ENCODE measurements around the gene SOSTDC1. TPM values are rescaled to one million over a fixed set of nuclear protein-coding genes. Genes with fewer than 3 reads are reported as not detected.
"Not testable (repeated sequence)": the region's sequence is repeated elsewhere in the genome, so short reads cannot be mapped to it uniquely, and the experiment has no call there.

SOSTDC1 gene
- total RNA-seq, 2 donors from 2014 or later: not detected

GRCh38 chr7:16491148-16491547, 25.6 kb upstream of the SOSTDC1 start:
- H3K4me3 Mint-ChIP-seq: no peak overlapping the region
- H3K36me3 Mint-ChIP-seq (ENCODE audit: low read depth): no peaks in the 10 kb centered on the region
- H3K27me3 Mint-ChIP-seq: peaks cover 1% of the 10 kb centered on the region
- no peak for ATAC-seq (replicated peaks)
- H3K4me1 Mint-ChIP-seq: peaks cover 4% of the 10 kb centered on the region
- H3K9me3 Mint-ChIP-seq: no peaks in the 10 kb centered on the region
- H3K27ac Mint-ChIP-seq: no peak overlapping the region

DNA sequence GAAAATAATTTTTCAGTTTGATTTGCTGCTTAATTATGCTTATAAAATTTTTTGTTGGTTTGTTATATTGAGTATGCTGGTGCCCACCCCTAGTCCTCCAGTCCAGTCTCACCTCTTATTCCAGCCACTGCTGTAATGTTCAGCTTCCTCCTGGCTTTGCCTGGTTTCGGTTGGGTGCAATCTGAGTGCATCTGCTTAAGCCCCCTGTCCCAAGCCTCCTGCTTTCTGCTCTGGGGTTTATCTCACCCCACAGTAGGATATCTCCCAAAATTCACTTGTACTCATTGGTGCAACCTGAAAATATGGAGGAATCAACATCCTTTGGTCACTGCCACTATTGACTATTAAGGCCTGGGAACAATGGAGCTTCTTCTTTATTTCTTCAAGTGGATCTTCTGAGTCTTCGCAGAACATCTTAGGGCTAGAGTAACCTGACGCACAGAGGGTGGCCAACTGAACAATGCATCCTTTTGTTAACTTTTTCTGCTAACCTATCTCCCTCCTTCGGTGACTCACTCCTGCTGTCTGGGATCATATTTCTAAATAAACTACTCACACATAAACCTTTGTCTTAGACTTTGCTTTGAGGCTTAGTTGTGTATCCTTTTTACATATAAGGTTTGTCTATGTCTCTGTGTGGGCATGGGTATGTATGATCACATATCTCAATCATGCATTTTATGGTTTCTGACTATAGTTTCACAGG, 19.1 kb upstream of the SOSTDC1 start:
- no peaks in the 10 kb centered on the region for H3K27me3 Mint-ChIP-seq
- H3K4me3 Mint-ChIP-seq: no peak overlapping the region
- peaks cover 4% of the 10 kb centered on the region for H3K4me1 Mint-ChIP-seq
- H3K27ac Mint-ChIP-seq: no peak overlapping the region
- no peaks in the 10 kb centered on the region for H3K9me3 Mint-ChIP-seq
- ATAC-seq (replicated peaks): no peak
- no peaks in the 10 kb centered on the region for H3K36me3 Mint-ChIP-seq (ENCODE audit: low read depth)

- H3K4me1 Mint-ChIP-seq: no peaks in the 10 kb centered on the region
- no peak overlapping the region for H3K4me3 Mint-ChIP-seq
- H3K9me3 Mint-ChIP-seq: no peaks in the 10 kb centered on the region
- no peak overlapping the region for H3K27ac Mint-ChIP-seq
- H3K27me3 Mint-ChIP-seq: no peaks in the 10 kb centered on the region
- H3K36me3 Mint-ChIP-seq (ENCODE audit: low read depth): no peaks in the 10 kb centered on the region
- ATAC-seq (replicated peaks): no peak
These were observed 14.1 kb upstream of the SOSTDC1 start for GRCh38 chr7:16479591-16479990.

DNA sequence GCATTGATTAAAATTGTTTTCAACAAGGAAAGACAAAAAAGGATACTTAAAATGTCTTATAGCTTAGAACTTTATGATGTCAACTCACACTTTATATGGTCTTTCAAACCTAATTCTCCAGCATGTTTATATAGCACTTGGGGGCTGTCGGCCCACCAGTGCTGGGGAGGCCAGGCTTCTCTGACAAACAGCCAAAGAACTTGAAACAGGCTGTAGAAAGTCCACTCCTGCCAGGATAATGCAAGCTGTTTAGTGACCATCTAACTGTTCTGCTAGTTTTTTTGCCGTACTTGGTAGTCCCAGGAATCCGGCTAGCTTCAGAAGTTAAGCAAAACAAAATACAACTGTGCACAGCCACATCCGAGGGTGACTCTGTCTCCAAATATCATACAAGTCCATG, 13.6 kb upstream of the SOSTDC1 start:
- ATAC-seq (replicated peaks): no peak

DNA sequence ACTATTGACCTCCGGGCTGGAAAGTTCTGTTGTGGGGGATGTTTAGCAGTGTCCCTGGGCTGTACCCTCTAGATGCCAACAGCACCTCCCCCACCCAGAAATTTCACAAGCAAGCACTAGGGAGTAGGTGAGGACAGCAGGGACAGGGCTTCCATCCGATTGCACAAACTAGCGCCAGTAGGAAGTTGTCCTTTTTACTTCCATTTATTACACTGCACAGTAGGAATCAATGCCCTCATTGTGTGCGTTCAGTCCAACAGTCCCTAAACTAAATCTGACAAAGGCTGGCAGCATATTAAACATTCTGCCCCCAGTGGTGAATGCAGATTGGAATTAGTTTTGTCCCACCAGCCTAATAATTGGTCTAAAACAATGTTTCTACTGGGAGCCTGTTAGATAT, 6.4 kb upstream of the SOSTDC1 start:
- Mint-ChIP-seq H3K4me1 (no peaks in the 10 kb centered on the region), H3K9me3 (no peaks in the 10 kb centered on the region), H3K36me3 (ENCODE audit: low read depth) (no peaks in the 10 kb centered on the region), H3K27me3 (no peaks in the 10 kb centered on the region), H3K4me3 (no peak overlapping the region), H3K27ac (no peak overlapping the region)
- ATAC-seq (replicated peaks): no peak

More for the DNA sequence above, 13.6 kb upstream of the SOSTDC1 start:
- no peaks in the 10 kb centered on the region for H3K27me3 Mint-ChIP-seq
- H3K27ac Mint-ChIP-seq: no peak overlapping the region
- H3K4me1 Mint-ChIP-seq: no peaks in the 10 kb centered on the region
- no peak overlapping the region for H3K4me3 Mint-ChIP-seq
- H3K9me3 Mint-ChIP-seq: no peaks in the 10 kb centered on the region
- no peaks in the 10 kb centered on the region for H3K36me3 Mint-ChIP-seq (ENCODE audit: low read depth)

DNA sequence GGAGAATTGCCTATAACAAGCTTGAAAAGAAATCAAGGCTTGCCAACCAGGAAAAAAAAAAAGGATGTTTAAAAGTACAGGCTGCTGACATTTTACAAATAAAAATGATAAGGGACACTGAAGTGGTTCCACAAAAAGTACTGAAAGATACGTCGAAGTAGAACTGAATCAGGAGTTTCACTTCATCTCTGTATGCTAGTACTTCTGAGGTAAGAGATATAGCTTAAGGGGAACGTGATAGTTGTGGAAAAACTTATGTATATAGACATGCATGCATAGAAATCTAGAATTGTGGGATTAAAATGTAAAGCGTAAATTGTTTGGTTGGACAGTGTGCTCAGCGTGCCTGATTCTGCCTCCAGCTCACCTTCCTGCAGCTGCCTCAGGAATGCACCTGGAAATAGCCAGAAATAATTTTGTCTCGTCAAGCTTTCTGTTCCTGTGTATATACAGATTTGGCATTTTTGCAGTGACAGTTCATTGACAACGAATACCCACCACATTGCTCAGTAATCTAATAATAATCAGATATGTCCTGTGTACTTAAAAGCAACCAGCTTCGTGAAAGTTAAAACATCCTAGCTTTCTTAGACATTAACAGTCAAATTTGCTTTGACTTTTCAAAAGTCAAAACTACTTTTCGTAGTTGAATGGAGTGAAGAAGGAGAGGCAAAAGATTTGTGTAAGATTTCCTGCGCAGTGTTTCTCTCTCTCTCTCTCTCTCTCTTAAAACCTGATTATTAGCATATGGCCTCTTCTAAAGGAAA, 1.4 kb downstream of the SOSTDC1 start:
- Mint-ChIP-seq H3K4me3 (no peak overlapping the region), H3K36me3 (ENCODE audit: low read depth) (no peaks in the 10 kb centered on the region), H3K4me1 (no peaks in the 10 kb centered on the region), H3K27ac (no peak overlapping the region), H3K9me3 (no peaks in the 10 kb centered on the region), H3K27me3 (no peaks in the 10 kb centered on the region)
- ATAC-seq (replicated peaks): no peak

DNA sequence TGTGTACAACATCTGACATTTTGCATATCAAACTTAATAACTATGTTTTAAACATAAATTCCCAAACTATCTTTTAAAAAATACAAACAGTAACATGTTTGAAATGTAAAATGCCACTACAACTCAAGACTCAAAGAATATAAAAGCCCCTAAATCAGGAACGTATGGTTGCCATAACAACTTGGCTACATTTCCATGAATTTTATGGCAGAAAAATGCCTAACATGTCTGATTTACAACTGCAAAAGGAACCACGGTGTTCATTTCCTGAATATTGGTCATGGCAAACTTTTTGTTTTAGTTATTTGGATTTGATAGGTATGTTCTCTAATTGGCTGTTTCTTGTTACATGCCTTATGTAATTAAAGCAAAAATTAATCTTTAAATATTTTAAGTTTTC, 2.0 kb downstream of the SOSTDC1 start:
- Mint-ChIP-seq H3K27me3 (no peaks in the 10 kb centered on the region), H3K9me3 (no peaks in the 10 kb centered on the region), H3K4me1 (no peaks in the 10 kb centered on the region), H3K36me3 (ENCODE audit: low read depth) (no peaks in the 10 kb centered on the region), H3K27ac (no peak overlapping the region), H3K4me3 (no peak overlapping the region)
- ATAC-seq (replicated peaks): no peak

DNA sequence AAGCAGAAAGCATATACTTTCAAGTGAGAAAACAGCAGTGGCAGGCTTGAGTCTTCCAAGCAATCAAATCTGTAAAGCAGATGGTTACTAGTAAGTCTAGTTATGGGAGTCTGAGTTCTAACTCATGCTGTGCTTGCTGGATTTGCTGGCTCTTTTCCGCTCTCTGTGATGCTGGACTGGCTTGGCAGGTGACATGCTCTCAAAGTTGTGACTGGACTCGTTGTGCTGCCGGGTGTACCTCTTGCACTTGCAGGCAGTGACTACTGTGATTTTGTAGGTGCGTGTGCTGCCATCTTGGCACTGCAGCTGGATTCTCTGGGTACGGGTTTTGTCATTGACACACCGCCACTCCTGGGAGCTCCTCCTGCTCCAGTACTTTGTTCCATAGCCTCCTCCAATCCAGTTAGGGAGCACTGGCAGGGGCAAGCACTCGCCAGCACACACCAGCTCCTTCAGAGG, 3.1 kb downstream of the SOSTDC1 start:
- Mint-ChIP-seq H3K9me3 (no peaks in the 10 kb centered on the region), H3K4me1 (no peaks in the 10 kb centered on the region), H3K27me3 (no peaks in the 10 kb centered on the region), H3K4me3 (no peak overlapping the region), H3K36me3 (ENCODE audit: low read depth) (no peaks in the 10 kb centered on the region), H3K27ac (no peak overlapping the region)
- ATAC-seq (replicated peaks): no peak

DNA sequence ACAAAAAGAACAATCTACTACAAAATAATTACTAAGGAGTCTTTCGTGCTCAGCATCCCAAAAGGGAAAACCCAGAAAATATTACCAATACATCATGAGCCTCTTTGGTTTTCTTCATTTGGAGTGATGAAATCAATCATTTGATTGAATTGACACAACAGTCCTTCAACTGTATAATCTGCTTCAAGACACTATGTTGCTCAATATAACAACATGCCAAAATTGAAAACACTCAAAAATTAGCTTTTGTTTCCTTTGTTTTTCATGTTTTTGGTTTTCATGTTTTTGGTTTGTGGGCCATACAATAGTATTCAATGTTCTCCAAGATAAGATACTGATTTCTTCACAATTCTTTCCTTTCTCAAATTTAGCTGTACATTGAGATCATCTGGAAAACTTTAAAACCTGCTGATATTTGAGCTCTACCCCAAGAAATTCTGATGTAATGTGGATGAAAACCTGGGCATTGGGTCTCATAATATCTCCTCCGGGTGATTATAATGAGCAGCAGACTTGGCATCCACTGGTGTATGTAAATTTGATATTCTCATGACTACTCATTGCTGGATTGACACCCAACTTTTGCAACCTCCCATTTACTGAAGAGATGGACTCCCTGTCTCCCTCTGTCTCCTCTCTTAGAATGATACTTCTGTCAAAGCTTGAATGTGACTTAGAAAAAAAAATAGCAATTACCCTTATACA, 4.6 kb downstream of the SOSTDC1 start:
- H3K9me3 Mint-ChIP-seq: no peaks in the 10 kb centered on the region
- no peak overlapping the region for H3K4me3 Mint-ChIP-seq
- H3K4me1 Mint-ChIP-seq: no peaks in the 10 kb centered on the region
- no peaks in the 10 kb centered on the region for H3K27me3 Mint-ChIP-seq
- no peaks in the 10 kb centered on the region for H3K36me3 Mint-ChIP-seq (ENCODE audit: low read depth)
- no peak overlapping the region for H3K27ac Mint-ChIP-seq
- no peak for ATAC-seq (replicated peaks)

- H3K36me3 Mint-ChIP-seq (ENCODE audit: low read depth): not testable (repeated sequence)
These were observed 9.2 kb downstream of the SOSTDC1 start for GRCh38 chr7:16456303-16456702.

DNA sequence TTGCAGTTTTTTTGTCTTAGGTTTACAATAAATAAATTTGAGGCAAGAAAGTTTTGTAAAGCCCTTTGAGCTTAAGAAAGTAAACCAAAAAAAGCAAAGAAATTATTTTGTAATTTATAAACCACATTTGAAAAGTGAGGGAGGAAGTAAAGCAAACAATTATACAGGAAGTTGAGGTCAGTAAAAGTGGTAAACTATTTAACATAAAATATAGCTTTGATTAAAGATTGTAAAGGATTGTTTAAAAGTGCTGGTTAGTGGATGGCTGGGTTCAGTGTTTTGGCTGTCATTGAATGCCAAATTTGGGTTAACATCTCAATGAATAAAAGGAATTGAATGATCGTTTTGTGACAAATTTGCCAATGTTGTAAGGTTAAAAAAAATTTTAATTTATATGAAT, 9.9 kb downstream of the SOSTDC1 start:
- Mint-ChIP-seq H3K36me3 (ENCODE audit: low read depth) (no peaks in the 10 kb centered on the region), H3K4me3 (no peak overlapping the region), H3K4me1 (no peaks in the 10 kb centered on the region), H3K27me3 (no peaks in the 10 kb centered on the region), H3K27ac (no peak overlapping the region), H3K9me3 (no peaks in the 10 kb centered on the region)
- ATAC-seq (replicated peaks): no peak

More at GRCh38 chr7:16456303-16456702, 9.2 kb downstream of the SOSTDC1 start:
- not testable (repeated sequence) for H3K9me3 Mint-ChIP-seq; H3K4me1 Mint-ChIP-seq; H3K27ac Mint-ChIP-seq; H3K27me3 Mint-ChIP-seq; H3K4me3 Mint-ChIP-seq; ATAC-seq (replicated peaks)

DNA sequence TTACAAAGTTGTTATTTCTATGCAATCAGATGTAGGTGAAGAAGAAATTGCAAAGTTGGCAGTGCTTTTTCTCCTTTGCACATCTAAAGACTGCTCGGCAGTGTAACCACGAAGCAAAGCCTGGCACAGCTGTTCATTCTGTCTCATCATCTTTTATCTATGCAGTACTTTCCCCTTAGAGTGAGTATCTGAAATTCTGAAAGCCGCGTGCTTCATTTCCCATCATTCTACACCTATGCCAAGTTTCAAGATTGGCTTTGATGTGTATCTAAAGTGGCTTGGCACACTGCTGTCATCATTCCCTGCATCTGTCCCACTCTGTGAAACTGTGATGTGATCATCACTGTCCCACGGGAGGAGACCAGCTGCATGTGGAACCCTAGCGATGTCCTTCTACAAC, 15.2 kb downstream of the SOSTDC1 start:
- Mint-ChIP-seq H3K27ac (no peak overlapping the region), H3K4me3 (no peak overlapping the region), H3K4me1 (no peaks in the 10 kb centered on the region), H3K36me3 (ENCODE audit: low read depth) (no peaks in the 10 kb centered on the region), H3K9me3 (no peaks in the 10 kb centered on the region), H3K27me3 (no peaks in the 10 kb centered on the region)
- ATAC-seq (replicated peaks): no peak

DNA sequence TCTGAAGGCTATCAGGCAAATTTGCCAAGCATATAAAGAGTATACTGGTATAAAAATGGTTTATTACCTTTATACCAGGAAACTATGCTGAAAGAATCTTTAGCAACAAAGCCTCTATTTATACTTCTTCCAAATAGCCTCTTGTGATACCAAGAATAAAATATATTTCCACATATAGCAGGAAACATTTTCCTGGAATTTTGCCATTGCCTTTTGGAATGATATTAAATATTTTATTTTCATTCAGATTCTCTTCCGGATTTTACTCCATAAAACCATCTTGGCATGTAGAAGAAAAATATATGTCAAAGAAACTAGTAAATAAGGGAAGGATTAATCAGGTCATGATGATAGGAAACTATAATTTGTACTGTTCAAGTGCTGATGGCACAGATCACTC, 17.7 kb downstream of the SOSTDC1 start:
- ATAC-seq (replicated peaks): no peak
- Mint-ChIP-seq H3K27ac (no peak overlapping the region), H3K4me1 (no peaks in the 10 kb centered on the region), H3K36me3 (ENCODE audit: low read depth) (no peaks in the 10 kb centered on the region), H3K9me3 (no peaks in the 10 kb centered on the region), H3K4me3 (no peak overlapping the region), H3K27me3 (no peaks in the 10 kb centered on the region)

GRCh38 chr7:16446508-16446907, 19.0 kb downstream of the SOSTDC1 start:
- Mint-ChIP-seq H3K4me3 (no peak overlapping the region), H3K36me3 (ENCODE audit: low read depth) (no peaks in the 10 kb centered on the region), H3K27ac (no peak overlapping the region), H3K27me3 (peaks cover under 1% of the 10 kb centered on the region), H3K4me1 (no peaks in the 10 kb centered on the region), H3K9me3 (no peaks in the 10 kb centered on the region)
- no peak for ATAC-seq (replicated peaks)

DNA sequence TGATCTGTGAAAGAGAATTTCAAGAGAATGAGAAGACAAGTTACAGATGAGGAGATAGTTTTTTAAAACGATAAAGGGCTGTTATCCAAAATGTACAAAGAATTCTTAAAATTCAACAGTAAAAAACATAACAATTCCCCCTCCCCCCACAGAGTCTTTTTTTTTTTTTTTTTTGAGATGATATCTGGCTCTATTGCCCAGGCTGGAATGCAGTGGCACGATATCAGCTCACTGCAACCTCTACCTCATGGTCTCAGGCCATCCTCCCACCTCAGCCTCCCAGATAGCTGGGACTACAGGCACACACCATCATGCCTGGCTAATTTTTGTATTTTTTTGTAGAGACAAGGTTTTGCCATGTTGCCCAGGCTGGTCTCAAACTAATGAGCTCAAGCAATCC, 21.7 kb downstream of the SOSTDC1 start:
- not testable (repeated sequence) for H3K27me3 Mint-ChIP-seq; H3K36me3 Mint-ChIP-seq (ENCODE audit: low read depth); H3K9me3 Mint-ChIP-seq; H3K4me3 Mint-ChIP-seq; H3K4me1 Mint-ChIP-seq; ATAC-seq (replicated peaks); H3K27ac Mint-ChIP-seq

All from activated T-helper 17 cell treated with anti-CD3 and anti-CD28 coated beads, Interleukin-2, amount 50 U/mL, for 72 hours (primary cell).